ENCODE results near the gene UBN2.

The UBN2 gene

GRCh38 chr7:139241258-139241657, 10.2 kb downstream of the UBN2 start:
- Histone ChIP-seq H3K9me3 (ENCODE audit: control insufficient read depth, insufficient read depth, low read length) (no peaks in the 10 kb centered on the region), H3K4me1 (ENCODE audit: control insufficient read depth, insufficient read depth, low read length) (no peaks in the 10 kb centered on the region), H3K9ac (ENCODE audit: low read depth, low read length) (no peak overlapping the region), H3K4me3 (ENCODE audit: low read depth, low read length) (no peak overlapping the region), H3K36me3 (ENCODE audit: control insufficient read depth, insufficient read depth, low read length) (no peaks in the 10 kb centered on the region), H3K27me3 (ENCODE audit: control insufficient read depth, insufficient read depth, low read length) (no peaks in the 10 kb centered on the region)

- Histone ChIP-seq H3K4me1 (ENCODE audit: control insufficient read depth, insufficient read depth, low read length) (no peaks in the 10 kb centered on the region), H3K36me3 (ENCODE audit: control insufficient read depth, insufficient read depth, low read length) (no peaks in the 10 kb centered on the region), H3K9ac (ENCODE audit: low read depth, low read length) (no peak overlapping the region), H3K27me3 (ENCODE audit: control insufficient read depth, insufficient read depth, low read length) (no peaks in the 10 kb centered on the region), H3K9me3 (ENCODE audit: control insufficient read depth, insufficient read depth, low read length) (no peaks in the 10 kb centered on the region), H3K4me3 (ENCODE audit: low read depth, low read length) (no peak overlapping the region)
Observed at GRCh38 chr7:139242741-139243281, 11.8 kb downstream of the UBN2 start.

- no peaks in the 10 kb centered on the region for H3K9me3 ChIP-seq (ENCODE audit: control insufficient read depth, insufficient read depth, low read length)
- peaks cover 8% of the 10 kb centered on the region for H3K36me3 ChIP-seq (ENCODE audit: control insufficient read depth, insufficient read depth, low read length)
- no peaks in the 10 kb centered on the region for H3K4me1 ChIP-seq (ENCODE audit: control insufficient read depth, insufficient read depth, low read length)
- H3K4me3 ChIP-seq (ENCODE audit: low read depth, low read length) = no peak overlapping the region
- H3K9ac ChIP-seq (ENCODE audit: low read depth, low read length) = no peak overlapping the region
- H3K27me3 ChIP-seq (ENCODE audit: control insufficient read depth, insufficient read depth, low read length) = no peaks in the 10 kb centered on the region
Observed at GRCh38 chr7:139245401-139245800, 14.4 kb downstream of the UBN2 start.

- no peaks in the 10 kb centered on the region for H3K27me3 ChIP-seq (ENCODE audit: control insufficient read depth, insufficient read depth, low read length)
- H3K4me1 ChIP-seq (ENCODE audit: control insufficient read depth, insufficient read depth, low read length) = no peaks in the 10 kb centered on the region
- H3K4me3 ChIP-seq (ENCODE audit: low read depth, low read length) = no peak overlapping the region
- no peaks in the 10 kb centered on the region for H3K9me3 ChIP-seq (ENCODE audit: control insufficient read depth, insufficient read depth, low read length)
- H3K36me3 ChIP-seq (ENCODE audit: control insufficient read depth, insufficient read depth, low read length) = peaks cover 8% of the 10 kb centered on the region
- no peak overlapping the region for H3K9ac ChIP-seq (ENCODE audit: low read depth, low read length)
Observed at GRCh38 chr7:139246494-139246893, 15.5 kb downstream of the UBN2 start.

- H3K9ac ChIP-seq (ENCODE audit: low read depth, low read length) = no peak overlapping the region
- H3K36me3 ChIP-seq (ENCODE audit: control insufficient read depth, insufficient read depth, low read length) = peaks cover 8% of the 10 kb centered on the region
- H3K4me1 ChIP-seq (ENCODE audit: control insufficient read depth, insufficient read depth, low read length) = no peaks in the 10 kb centered on the region
- H3K9me3 ChIP-seq (ENCODE audit: control insufficient read depth, insufficient read depth, low read length) = no peaks in the 10 kb centered on the region
- H3K4me3 ChIP-seq (ENCODE audit: low read depth, low read length) = no peak overlapping the region
- H3K27me3 ChIP-seq (ENCODE audit: control insufficient read depth, insufficient read depth, low read length) = no peaks in the 10 kb centered on the region
Observed at GRCh38 chr7:139246905-139247304, 15.9 kb downstream of the UBN2 start.

- peaks cover 8% of the 10 kb centered on the region for H3K36me3 ChIP-seq (ENCODE audit: control insufficient read depth, insufficient read depth, low read length)
- H3K9ac ChIP-seq (ENCODE audit: low read depth, low read length) = no peak overlapping the region
- H3K4me3 ChIP-seq (ENCODE audit: low read depth, low read length) = no peak overlapping the region
- no peaks in the 10 kb centered on the region for H3K4me1 ChIP-seq (ENCODE audit: control insufficient read depth, insufficient read depth, low read length)
- H3K9me3 ChIP-seq (ENCODE audit: control insufficient read depth, insufficient read depth, low read length) = no peaks in the 10 kb centered on the region
- no peaks in the 10 kb centered on the region for H3K27me3 ChIP-seq (ENCODE audit: control insufficient read depth, insufficient read depth, low read length)
Observed at GRCh38 chr7:139249179-139249810, 18.3 kb downstream of the UBN2 start.

- Histone ChIP-seq H3K4me1 (ENCODE audit: control insufficient read depth, insufficient read depth, low read length) (no peaks in the 10 kb centered on the region), H3K27me3 (ENCODE audit: control insufficient read depth, insufficient read depth, low read length) (no peaks in the 10 kb centered on the region), H3K9me3 (ENCODE audit: control insufficient read depth, insufficient read depth, low read length) (no peaks in the 10 kb centered on the region), H3K4me3 (ENCODE audit: low read depth, low read length) (no peak overlapping the region), H3K9ac (ENCODE audit: low read depth, low read length) (no peak overlapping the region), H3K36me3 (ENCODE audit: control insufficient read depth, insufficient read depth, low read length) (peaks cover 8% of the 10 kb centered on the region)
Observed at GRCh38 chr7:139252451-139252850, 21.4 kb downstream of the UBN2 start.

GRCh38 chr7:139254281-139254680, 23.2 kb downstream of the UBN2 start:
- Histone ChIP-seq H3K9me3 (ENCODE audit: control insufficient read depth, insufficient read depth, low read length) (no peaks in the 10 kb centered on the region), H3K4me3 (ENCODE audit: low read depth, low read length) (no peak overlapping the region), H3K4me1 (ENCODE audit: control insufficient read depth, insufficient read depth, low read length) (no peaks in the 10 kb centered on the region), H3K36me3 (ENCODE audit: control insufficient read depth, insufficient read depth, low read length) (peaks cover 8% of the 10 kb centered on the region), H3K9ac (ENCODE audit: low read depth, low read length) (no peak overlapping the region), H3K27me3 (ENCODE audit: control insufficient read depth, insufficient read depth, low read length) (no peaks in the 10 kb centered on the region)

- Histone ChIP-seq H3K9me3 (ENCODE audit: control insufficient read depth, insufficient read depth, low read length) (no peaks in the 10 kb centered on the region), H3K4me1 (ENCODE audit: control insufficient read depth, insufficient read depth, low read length) (no peaks in the 10 kb centered on the region), H3K27me3 (ENCODE audit: control insufficient read depth, insufficient read depth, low read length) (no peaks in the 10 kb centered on the region), H3K9ac (ENCODE audit: low read depth, low read length) (no peak overlapping the region), H3K36me3 (ENCODE audit: control insufficient read depth, insufficient read depth, low read length) (peaks cover 4% of the 10 kb centered on the region), H3K4me3 (ENCODE audit: low read depth, low read length) (no peak overlapping the region)
Observed at GRCh38 chr7:139254728-139255127, 23.7 kb downstream of the UBN2 start.

- H3K9me3 ChIP-seq (ENCODE audit: control insufficient read depth, insufficient read depth, low read length) = no peaks in the 10 kb centered on the region
- no peak overlapping the region for H3K9ac ChIP-seq (ENCODE audit: low read depth, low read length)
- no peaks in the 10 kb centered on the region for H3K36me3 ChIP-seq (ENCODE audit: control insufficient read depth, insufficient read depth, low read length)
- H3K27me3 ChIP-seq (ENCODE audit: control insufficient read depth, insufficient read depth, low read length) = no peaks in the 10 kb centered on the region
- H3K4me3 ChIP-seq (ENCODE audit: low read depth, low read length) = no peak overlapping the region
- no peaks in the 10 kb centered on the region for H3K4me1 ChIP-seq (ENCODE audit: control insufficient read depth, insufficient read depth, low read length)
Observed at GRCh38 chr7:139255290-139255689, 24.3 kb downstream of the UBN2 start.

- Histone ChIP-seq H3K27me3 (ENCODE audit: control insufficient read depth, insufficient read depth, low read length) (no peaks in the 10 kb centered on the region), H3K9me3 (ENCODE audit: control insufficient read depth, insufficient read depth, low read length) (no peaks in the 10 kb centered on the region), H3K4me3 (ENCODE audit: low read depth, low read length) (no peak overlapping the region), H3K36me3 (ENCODE audit: control insufficient read depth, insufficient read depth, low read length) (peaks cover 7% of the 10 kb centered on the region), H3K9ac (ENCODE audit: low read depth, low read length) (no peak overlapping the region), H3K4me1 (ENCODE audit: control insufficient read depth, insufficient read depth, low read length) (no peaks in the 10 kb centered on the region)
Observed at GRCh38 chr7:139259142-139259541, 28.1 kb downstream of the UBN2 start.

- Histone ChIP-seq H3K4me1 (ENCODE audit: control insufficient read depth, insufficient read depth, low read length) (no peaks in the 10 kb centered on the region), H3K27me3 (ENCODE audit: control insufficient read depth, insufficient read depth, low read length) (no peaks in the 10 kb centered on the region), H3K9ac (ENCODE audit: low read depth, low read length) (no peak overlapping the region), H3K4me3 (ENCODE audit: low read depth, low read length) (no peak overlapping the region), H3K9me3 (ENCODE audit: control insufficient read depth, insufficient read depth, low read length) (no peaks in the 10 kb centered on the region), H3K36me3 (ENCODE audit: control insufficient read depth, insufficient read depth, low read length) (peaks cover 13% of the 10 kb centered on the region)
Observed at GRCh38 chr7:139264220-139264619, 33.2 kb downstream of the UBN2 start.

Measured in iPS-15b (cell line).